ENCODE data around the gene HOXB1. TPM values are rescaled to one million over a fixed set of nuclear protein-coding genes. Genes with fewer than 3 reads are reported as not detected.

The HOXB1 gene
- total and polyA plus RNA-seq, 8 donors = 0.28 TPM; not detected in 7

DNA sequence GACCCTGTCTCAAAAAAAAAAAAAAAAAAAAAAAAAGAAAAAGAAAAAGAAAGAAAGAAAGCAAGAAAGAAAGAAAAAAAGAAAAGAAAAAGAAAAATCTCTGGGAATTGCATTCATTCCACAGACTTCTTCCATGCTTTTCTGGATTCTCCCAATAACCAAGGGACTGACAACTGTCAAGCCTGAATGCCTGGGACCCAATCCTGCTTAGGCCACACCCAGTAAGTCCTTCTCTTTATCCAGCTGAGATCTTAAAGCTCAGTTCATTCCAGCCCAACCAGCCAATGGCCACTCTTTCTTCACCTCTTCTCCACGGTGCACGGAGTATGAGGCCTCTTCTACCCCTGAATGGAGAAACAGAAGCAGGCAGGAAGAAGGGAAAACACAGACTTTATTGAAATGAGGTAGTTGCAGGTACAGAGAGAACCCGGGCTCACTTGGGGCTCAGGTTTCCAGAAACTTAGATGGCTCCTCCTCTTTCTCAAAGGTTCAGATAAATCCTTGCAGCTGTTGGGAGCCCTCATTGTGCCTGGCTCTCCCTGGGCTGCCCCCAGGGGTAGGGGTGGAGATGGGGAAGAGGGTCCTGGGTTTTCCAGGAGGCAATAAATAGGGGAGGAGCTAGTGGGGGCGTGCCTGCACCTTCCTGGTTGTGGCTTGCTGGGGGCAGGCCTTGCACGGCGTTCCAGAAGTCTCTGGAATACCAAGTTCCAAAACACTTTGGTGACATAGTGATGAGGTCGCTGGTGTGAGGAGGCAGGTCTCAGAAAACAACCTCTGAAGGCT lies 2.5 kb downstream of the HOXB1 start:
- no peak for DNase-seq
- H3K27me3 ChIP-seq = peaks cover 0 to 83% (median 35%) of the 10 kb centered on the region in 3 donors
- H3K36me3 ChIP-seq = no peaks in the 10 kb centered on the region
- H3K9me3 ChIP-seq = no peaks in the 10 kb centered on the region
- no peak overlapping the region for H3K27ac ChIP-seq
- WGBS, 5 donors = 37 to 73% (median 52%) methylated on average over 7 of the region's 7 CpGs
- intact Hi-C loops (cut with DNase I; ENCODE audit: low total_unique reads) = no loop called here
- no peak overlapping the region for H3K4me3 ChIP-seq
- H3K4me1 ChIP-seq = peaks cover 0 to 8% (median 3%) of the 10 kb centered on the region in 4 donors
- TF ChIP-seq POLR2AphosphoS5 (IDR thresholded peaks at IDR 0.05) = no peak
- no peak for TF ChIP-seq EP300 (IDR thresholded peaks at IDR 0.05)
- no peak for TF ChIP-seq CTCF (IDR thresholded peaks at IDR 0.05)
- no peak for TF ChIP-seq POLR2A (IDR thresholded peaks at IDR 0.05)

GRCh38 chr17:48527547-48527932 lies 3.3 kb downstream of the HOXB1 start:
- no peak for DNase-seq
- 53 to 65% (median 61%) methylated on average over 14 of the region's 14 CpGs for WGBS, 5 donors
- intact Hi-C loops (cut with DNase I; ENCODE audit: low total_unique reads) = no loop called here
- H3K27me3 ChIP-seq = peaks cover 0 to 89% (median 35%) of the 10 kb centered on the region in 3 donors
- H3K36me3 ChIP-seq = no peaks in the 10 kb centered on the region
- H3K4me1 ChIP-seq = peaks cover 0 to 14% (median 5%) of the 10 kb centered on the region in 4 donors
- H3K9me3 ChIP-seq = no peaks in the 10 kb centered on the region
- peak overlapping the region in 1 of 4 donors; percentile 17 for H3K4me3 ChIP-seq
- TF ChIP-seq POLR2AphosphoS5 (IDR thresholded peaks at IDR 0.05) (no peak), CTCF (IDR thresholded peaks at IDR 0.05) (no peak), EP300 (IDR thresholded peaks at IDR 0.05) (no peak), POLR2A (IDR thresholded peaks at IDR 0.05) (no peak)
- no peak overlapping the region for H3K27ac ChIP-seq

DNA sequence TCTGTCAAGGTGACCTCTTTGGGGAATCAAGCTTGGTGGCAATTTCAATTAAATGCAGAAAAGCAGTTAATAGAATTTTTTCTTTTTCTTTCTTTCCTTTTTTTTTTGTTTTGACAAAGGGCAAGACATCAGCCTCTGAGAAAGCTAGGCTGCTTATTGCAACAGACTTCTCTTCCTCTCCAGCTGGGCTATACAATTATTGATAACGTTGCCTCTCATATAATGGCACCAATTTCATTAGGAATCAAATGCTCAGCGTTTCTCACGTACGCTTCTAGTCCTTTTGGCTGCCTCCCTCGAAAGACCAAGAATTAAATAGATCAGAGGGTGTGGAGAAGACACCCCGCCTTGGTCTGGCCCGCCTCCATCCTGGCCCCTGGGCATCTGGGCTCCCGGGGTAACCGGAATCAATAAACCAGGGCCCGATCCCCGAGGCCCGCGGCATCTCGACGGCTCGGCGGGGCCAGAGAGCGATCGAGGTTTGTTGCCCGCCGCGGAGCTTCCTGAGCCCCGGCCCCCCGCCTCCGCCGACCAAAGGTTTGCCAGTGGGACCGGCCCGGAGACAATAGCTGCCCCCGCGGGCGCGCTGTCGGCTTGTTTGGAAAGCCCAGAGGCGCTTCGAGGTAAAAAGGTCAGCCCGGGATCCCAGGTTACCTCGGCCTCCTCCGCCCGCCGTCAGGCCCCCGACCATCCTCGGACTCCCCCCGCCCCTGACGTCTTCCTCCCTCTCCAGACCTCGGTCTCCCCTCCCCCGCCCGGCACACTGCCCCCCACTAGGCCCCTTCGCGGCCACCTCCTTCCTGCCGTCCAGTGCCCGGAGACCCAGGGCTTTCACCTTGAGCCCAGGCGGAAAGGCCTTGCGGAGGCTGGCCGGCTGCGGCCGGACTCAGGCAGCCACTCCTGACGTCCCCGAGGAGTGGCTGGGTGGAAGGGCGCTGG lies 3.9 kb downstream of the HOXB1 start:
- WGBS, 5 donors = 26 to 46% (median 32%) methylated on average over 42 to 59 of the region's 59 CpGs
- Histone ChIP-seq H3K4me1 (peaks cover 0 to 19% (median 11%) of the 10 kb centered on the region in 4 donors), H3K9me3 (no peaks in the 10 kb centered on the region), H3K27me3 (peaks cover 0 to 94% (median 35%) of the 10 kb centered on the region in 3 donors), H3K27ac (no peak overlapping the region), H3K36me3 (no peaks in the 10 kb centered on the region), H3K4me3 (peak overlapping the region in 1 of 4 donors; percentile 17)
- intact Hi-C loops (cut with DNase I; ENCODE audit: low total_unique reads) = no loop called here
- peak in 1 of 2 donors; percentile 48 for DNase-seq
- TF ChIP-seq CTCF (IDR thresholded peaks at IDR 0.05) (no peak), POLR2A (IDR thresholded peaks at IDR 0.05) (no peak)

DNA sequence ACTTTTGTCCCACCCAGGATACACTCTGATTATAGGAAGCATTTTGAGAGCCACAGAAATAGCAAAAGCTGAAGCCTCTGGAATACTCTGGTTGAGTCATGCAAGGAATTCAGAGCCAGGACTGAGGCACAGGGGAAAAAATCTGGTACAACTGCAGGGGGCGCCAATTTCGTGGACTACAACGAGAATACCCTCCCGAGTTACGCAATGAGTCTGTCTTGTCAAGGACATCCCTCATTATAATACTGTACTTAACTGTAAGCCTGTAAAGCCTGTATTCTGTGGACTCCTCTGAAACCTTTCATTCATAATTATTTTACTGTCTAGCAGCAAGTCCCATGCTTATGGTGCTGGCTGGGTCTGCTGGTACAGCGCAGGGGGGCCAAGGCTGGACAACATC lies 7.8 kb downstream of the HOXB1 start:
- Histone ChIP-seq H3K4me1 (peaks cover 0 to 21% (median 11%) of the 10 kb centered on the region in 4 donors), H3K27ac (no peak overlapping the region), H3K9me3 (no peaks in the 10 kb centered on the region), H3K36me3 (no peaks in the 10 kb centered on the region), H3K4me3 (no peak overlapping the region), H3K27me3 (peaks cover 0 to 91% (median 33%) of the 10 kb centered on the region in 3 donors)
- no peak for DNase-seq
- intact Hi-C loops (cut with DNase I; ENCODE audit: low total_unique reads) = no loop called here
- no peak for TF ChIP-seq POLR2A (IDR thresholded peaks at IDR 0.05)
- 50 to 69% (median 66%) methylated on average over 6 of the region's 6 CpGs for WGBS, 5 donors
